Spleen (tissue), 11 donors: ENCODE measurements around the gene SHANK1. TPM values are rescaled to one million over a fixed set of nuclear protein-coding genes. Genes with fewer than 3 reads are reported as not detected.

Experiments
- DNase-seq: peaks from one replicate; pipeline ENCODE4 v3.0.0-alpha.2; 2020
- H3K27ac ChIP-seq, 8 donors: fragments of 200-600 bp; sonication (generic) in 7 of 8; 1 replicate in 4 of 8; 2 replicates in 4 of 8; pipeline versions ENCODE4 v1.5.0 to v1.8.0; 2016 to 2021; ENCODE audit warnings: inconsistent platforms in 4 of 8, mild to moderate bottlenecking in 4 of 8, moderate library complexity in 1 of 8
- H3K27me3 ChIP-seq, 7 donors: fragments of 200-600 bp; sonication (generic) in 6 of 7; replicated peaks in 1 of 7; 1 replicate in 4 of 7; 2 replicates in 3 of 7; pipeline versions ENCODE4 v1.5.0 to v1.8.0; 2016 to 2021; ENCODE audit warnings: inconsistent platforms in 3 of 7, mild to moderate bottlenecking in 1 of 7
- H3K36me3 ChIP-seq, 6 donors: fragments of 200-600 bp; sonication (generic) in 5 of 6; 1 replicate in 4 of 6; 2 replicates in 2 of 6; pipeline versions ENCODE4 v1.5.0 to v1.8.0; 2016 to 2021; ENCODE audit warnings: inconsistent platforms in 2 of 6
- H3K4me1 ChIP-seq, 6 donors: fragments of 200-600 bp; sonication (generic) in 5 of 6; 1 replicate in 3 of 6; 2 replicates in 3 of 6; pipeline versions ENCODE4 v1.5.0 to v1.8.0; 2016 to 2021; ENCODE audit warnings: inconsistent platforms in 3 of 6
- H3K4me3 ChIP-seq, 8 donors: fragments of 200-600 bp; sonication (generic) in 7 of 8; 1 replicate in 4 of 8; 2 replicates in 4 of 8; pipeline versions ENCODE4 v1.5.0 to v1.8.0; 2016 to 2021; ENCODE audit warnings: inconsistent platforms in 4 of 8, mild to moderate bottlenecking in 4 of 8, moderate library complexity in 2 of 8
- H3K9me3 ChIP-seq, 8 donors: fragments of 200-600 bp; sonication (generic) in 7 of 8; 1 replicate in 4 of 8; 2 replicates in 4 of 8; pipeline versions ENCODE4 v1.5.0 to v1.8.0; 2016 to 2021; ENCODE audit warnings: inconsistent platforms in 4 of 8
- CTCF ChIP-seq, 11 experiments: fragments of 200-600 bp in 7 of 11; fragments of 450-650 bp in 4 of 11; sonication (generic) in 4 of 11; IDR thresholded peaks in 8 of 11; conservative IDR thresholded peaks in 3 of 11; 1 replicate in 7 of 11; 2 replicates in 4 of 11; pipeline versions ENCODE4 v1.4.0 to v1.8.0; 2016 to 2021; ENCODE audit warnings: antibody characterized with exemption in 11 of 11, inconsistent platforms in 4 of 11, mild to moderate bottlenecking in 1 of 11
- POLR2A ChIP-seq, 3 donors: fragments of 450-650 bp; IDR thresholded peaks; one replicate each; pipeline ENCODE4 v1.5.1; 2017; ENCODE audit warnings: antibody characterized with exemption in 3 of 3, mild to moderate bottlenecking in 1 of 3
- POLR2AphosphoS5 ChIP-seq, 3 donors: sonication (generic); formaldehyde crosslinking; IDR thresholded peaks; one replicate each; pipeline ENCODE4 v1.5.1; 2017; ENCODE audit warnings: antibody characterized with exemption in 3 of 3
- WGBS, 5 donors: extraction: QIAGEN DNeasy Blood & Tissue Kit in 3 of 5; methylation state at CpG; one replicate each; pipeline versions ENCODE4 v1.1.5 to v1.1.7; 2013 to 2018; 5-methylcytosine and 5-hydroxymethylcytosine counted together
- intact Hi-C: fragments of 100-400 bp; cut with DNase I; formaldehyde crosslinking; loops from one replicate; pipeline ENCODE4 v1.15.0; 2023; ENCODE audit warnings: low total_unique reads
- polyA plus RNA-seq, 3 donors: library from polyadenylated mRNA; stranded (reverse); fragments of 200-250 nt; gene quantifications; one replicate each; pipeline ENCODE4 v1.2.1, GENCODE V29; 2013
- total RNA-seq, 7 donors: library from RNA; depleted of rRNA in 3 of 7; stranded (reverse); fragments of >200 nt in 3 of 7; fragmentation: NEBNext Ultra II Directional in 4 of 7; extraction: Animal tissue kit (Norgen Biotek cat#: 25700) in 4 of 7; gene quantifications; one replicate each; pipeline versions ENCODE4 v1.1.0 to v1.2.1, GENCODE V29; 2016 to 2021
- donor health status: healthy with polysubstance abuse.
- donor health status: DM: no; HTN: no; CAD: no; lungs with moderate emphysema.
- donor health status: DM: no; HTN: no; CAD: no.
- donor health status: Bipolar disorder and iron deficiency.
- donor health status: healthy.
- donor health status: DM: no; HTN: no; CAD: no.
- donor health status: DM: yes; HTN: yes; CAD: no.

SHANK1 gene
- total and polyA plus RNA-seq, 10 donors: 0.07 to 1.8 (median 0.35) TPM; not detected in 2

DNA sequence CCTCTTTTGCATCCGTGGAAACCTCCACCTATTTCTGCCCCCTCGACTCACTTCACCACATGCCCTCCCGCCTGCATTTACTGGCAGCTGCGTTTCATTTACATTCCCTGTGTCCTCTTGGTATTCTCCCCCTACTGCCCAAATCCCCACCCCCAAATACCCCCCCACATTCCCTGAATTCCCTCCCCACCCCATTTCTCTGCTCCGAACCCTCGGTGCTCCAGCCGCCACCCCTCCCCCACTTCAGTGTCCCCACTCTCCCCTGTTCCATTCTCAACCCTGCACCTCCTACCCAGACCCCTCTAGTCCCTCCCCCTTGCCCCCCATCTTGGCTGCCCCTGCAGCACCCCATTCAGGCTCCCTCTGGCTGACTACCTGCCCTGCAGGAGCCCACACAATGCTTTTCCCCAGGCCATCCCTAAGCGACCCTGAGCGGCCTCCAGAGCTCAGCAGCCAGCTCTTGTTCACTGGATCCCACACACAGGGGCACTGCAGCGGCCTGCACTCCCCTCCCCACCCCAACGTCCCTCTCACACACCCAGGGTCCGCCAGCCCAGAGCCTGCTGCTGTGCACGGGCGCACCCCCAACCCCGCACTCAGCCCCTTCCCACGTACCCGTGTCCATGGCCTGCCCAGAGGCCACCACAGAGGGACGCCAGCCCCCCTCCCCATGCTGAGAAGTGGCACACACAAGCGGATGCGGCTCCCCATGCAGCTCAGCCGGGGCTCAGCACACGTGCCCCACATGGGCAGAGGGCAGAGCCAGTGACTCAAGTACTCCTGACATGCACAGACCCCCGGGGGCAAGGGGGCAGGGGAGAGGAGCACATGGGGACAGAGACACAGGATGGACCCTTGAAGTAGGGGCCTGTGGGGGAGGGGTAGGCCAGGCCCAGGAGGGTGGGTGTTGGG, 26.3 kb downstream of the SHANK1 start:
- WGBS, 5 donors: 6 to 10% (median 9%) methylated on average over 19 to 23 of the region's 23 CpGs
- H3K27me3 ChIP-seq: peaks cover 0 to 100% (median 36%) of the 10 kb centered on the region in 7 donors
- peaks cover 0 to 5% (median 0%) of the 10 kb centered on the region in 6 donors for H3K4me1 ChIP-seq
- intact Hi-C loops: no loop called here
- no peak overlapping the region for H3K4me3 ChIP-seq
- TF ChIP-seq POLR2A (IDR thresholded peaks at IDR 0.05) (no peak), POLR2AphosphoS5 (IDR thresholded peaks at IDR 0.05) (no peak), CTCF (IDR thresholded peaks at IDR 0.05 in 8 of 11, conservative IDR thresholded peaks at IDR 0.05 in 3 of 11) (no peak)
- DNase-seq: no peak
- H3K36me3 ChIP-seq: no peaks in the 10 kb centered on the region
- H3K9me3 ChIP-seq: no peaks in the 10 kb centered on the region
- H3K27ac ChIP-seq: no peak overlapping the region

GRCh38 chr19:50690439-50690838, 29.2 kb downstream of the SHANK1 start:
- Histone ChIP-seq H3K27ac (no peak overlapping the region), H3K4me1 (peaks cover 0 to 2% (median 0%) of the 10 kb centered on the region in 6 donors), H3K4me3 (no peak overlapping the region), H3K36me3 (no peaks in the 10 kb centered on the region), H3K27me3 (peaks cover 0 to 100% (median 45%) of the 10 kb centered on the region in 7 donors), H3K9me3 (no peaks in the 10 kb centered on the region)
- intact Hi-C loops: no loop called here
- WGBS, 5 donors: 73 to 79% (median 75%) methylated on average over 7 of the region's 7 CpGs
- DNase-seq: no peak
- TF ChIP-seq POLR2AphosphoS5 (IDR thresholded peaks at IDR 0.05): no peak
- TF ChIP-seq CTCF (IDR thresholded peaks at IDR 0.05 in 8 of 11, conservative IDR thresholded peaks at IDR 0.05 in 3 of 11): no peak
- TF ChIP-seq POLR2A (IDR thresholded peaks at IDR 0.05): no peak

DNA sequence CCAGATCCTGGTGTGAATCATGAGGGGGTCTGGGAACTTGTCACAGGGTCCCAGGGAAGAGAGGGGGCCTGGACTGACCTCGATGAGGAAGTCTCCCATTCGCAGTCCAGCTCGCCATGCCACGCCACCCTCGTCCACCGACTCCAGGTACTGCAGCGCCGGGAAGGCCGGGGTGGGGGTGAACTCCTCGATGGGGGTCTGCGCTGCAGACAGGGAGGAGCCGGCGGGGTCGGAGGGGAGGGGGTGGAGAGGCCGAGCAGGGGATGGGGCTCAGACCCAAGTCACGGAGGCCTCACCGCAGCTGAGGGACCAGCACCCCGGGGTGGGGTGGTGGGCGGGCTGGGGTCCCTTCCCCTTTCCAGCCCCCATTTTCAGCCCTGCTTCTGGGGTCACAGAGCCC, 30.8 kb downstream of the SHANK1 start:
- no peak for DNase-seq
- Histone ChIP-seq H3K27ac (no peak overlapping the region), H3K4me1 (no peaks in the 10 kb centered on the region), H3K36me3 (no peaks in the 10 kb centered on the region), H3K4me3 (no peak overlapping the region), H3K27me3 (peaks cover 0 to 100% (median 36%) of the 10 kb centered on the region in 7 donors), H3K9me3 (no peaks in the 10 kb centered on the region)
- TF ChIP-seq POLR2AphosphoS5 (IDR thresholded peaks at IDR 0.05) (no peak), POLR2A (IDR thresholded peaks at IDR 0.05) (no peak), CTCF (IDR thresholded peaks at IDR 0.05 in 8 of 11, conservative IDR thresholded peaks at IDR 0.05 in 3 of 11) (no peak)
- WGBS, 5 donors: 57 to 79% (median 68%) methylated on average over 6 to 19 of the region's 19 CpGs
- intact Hi-C loops: no loop called here

DNA sequence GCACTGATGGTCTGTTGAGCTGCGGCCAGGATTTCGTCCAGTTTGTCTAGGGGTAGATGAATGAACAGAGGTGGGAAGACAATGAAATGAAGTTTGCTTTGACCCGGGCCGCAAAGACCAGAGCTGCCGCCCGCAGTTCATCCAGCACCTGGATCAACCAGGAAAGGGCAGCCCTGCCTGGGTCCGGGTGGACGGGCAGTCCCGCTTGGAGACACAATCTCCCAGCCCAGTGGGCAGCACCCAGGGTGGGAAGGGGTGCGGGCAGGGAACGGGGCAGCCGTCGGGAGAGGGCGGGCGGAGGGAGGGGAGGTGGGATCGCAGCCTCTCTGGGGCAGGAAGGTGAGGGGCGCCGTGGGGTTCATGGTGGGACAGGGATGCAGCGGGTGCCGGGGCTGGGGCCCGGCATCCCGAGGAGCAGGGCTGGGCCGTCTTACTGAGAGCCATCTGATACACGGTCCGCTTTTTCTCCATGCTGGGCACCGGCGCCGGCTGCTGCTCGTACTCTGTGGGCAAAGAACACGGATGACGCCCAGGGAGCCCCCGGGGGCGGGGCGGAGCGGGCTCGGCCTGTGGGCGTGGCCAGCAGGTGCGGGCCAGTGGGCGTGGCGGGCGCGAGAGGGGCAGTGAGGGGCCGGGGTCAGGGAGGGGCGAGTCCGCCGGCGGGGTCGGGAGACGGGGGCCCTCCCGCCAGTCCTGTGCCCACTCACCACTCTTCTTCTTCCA, 33.1 kb downstream of the SHANK1 start:
- Histone ChIP-seq H3K36me3 (no peaks in the 10 kb centered on the region), H3K9me3 (no peaks in the 10 kb centered on the region), H3K27ac (no peak overlapping the region), H3K27me3 (peaks cover 0 to 100% (median 30%) of the 10 kb centered on the region in 7 donors), H3K4me3 (no peak overlapping the region), H3K4me1 (no peaks in the 10 kb centered on the region)
- DNase-seq: peak; percentile 52
- intact Hi-C loops: no loop called here
- WGBS, 5 donors: 20 to 35% (median 25%) methylated on average over 29 to 50 of the region's 50 CpGs
- TF ChIP-seq POLR2AphosphoS5 (IDR thresholded peaks at IDR 0.05) (no peak), POLR2A (IDR thresholded peaks at IDR 0.05) (no peak), CTCF (IDR thresholded peaks at IDR 0.05 in 8 of 11, conservative IDR thresholded peaks at IDR 0.05 in 3 of 11) (no peak)
